ENCODE data around the gene BCL7C.
A peak's percentile ranks its signal among the peaks of the same experiment; 100 is the strongest.
"Not testable (repeated sequence)": the region's sequence is repeated elsewhere in the genome, so short reads cannot be mapped to it uniquely, and the experiment has no call there.

BCL7C gene

DNA sequence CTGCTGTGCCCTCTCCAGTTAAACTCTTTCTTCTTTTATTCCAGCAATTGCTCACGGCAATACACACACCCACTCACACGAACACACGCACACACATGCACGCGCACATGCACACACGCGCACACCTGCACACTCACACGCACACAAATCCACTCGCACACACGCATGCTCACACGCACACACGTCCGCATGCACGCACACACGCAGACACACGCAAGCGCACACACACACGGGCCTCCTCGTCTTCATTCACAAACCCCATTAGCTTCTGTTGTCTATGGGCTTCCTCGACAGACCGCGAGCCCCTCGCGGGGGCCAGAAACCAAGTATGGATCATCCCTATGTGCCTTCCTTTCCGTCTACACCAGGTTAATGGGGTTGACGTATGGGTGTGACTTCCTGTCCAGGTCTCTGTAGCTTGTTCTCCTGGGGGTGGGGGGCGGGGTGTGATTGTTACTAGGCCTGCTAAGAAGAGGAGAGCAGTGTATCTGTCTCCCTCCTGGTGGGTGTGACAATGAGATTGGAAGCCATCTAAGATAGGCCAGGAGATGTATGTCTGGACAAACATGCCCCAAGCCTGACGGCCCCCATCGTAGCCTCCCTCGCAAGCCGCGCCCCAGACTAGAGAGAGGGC lies 1.9 kb upstream of the BCL7C start:
- DNase-seq (ENCODE audit: low spot score) = no peak

DNA sequence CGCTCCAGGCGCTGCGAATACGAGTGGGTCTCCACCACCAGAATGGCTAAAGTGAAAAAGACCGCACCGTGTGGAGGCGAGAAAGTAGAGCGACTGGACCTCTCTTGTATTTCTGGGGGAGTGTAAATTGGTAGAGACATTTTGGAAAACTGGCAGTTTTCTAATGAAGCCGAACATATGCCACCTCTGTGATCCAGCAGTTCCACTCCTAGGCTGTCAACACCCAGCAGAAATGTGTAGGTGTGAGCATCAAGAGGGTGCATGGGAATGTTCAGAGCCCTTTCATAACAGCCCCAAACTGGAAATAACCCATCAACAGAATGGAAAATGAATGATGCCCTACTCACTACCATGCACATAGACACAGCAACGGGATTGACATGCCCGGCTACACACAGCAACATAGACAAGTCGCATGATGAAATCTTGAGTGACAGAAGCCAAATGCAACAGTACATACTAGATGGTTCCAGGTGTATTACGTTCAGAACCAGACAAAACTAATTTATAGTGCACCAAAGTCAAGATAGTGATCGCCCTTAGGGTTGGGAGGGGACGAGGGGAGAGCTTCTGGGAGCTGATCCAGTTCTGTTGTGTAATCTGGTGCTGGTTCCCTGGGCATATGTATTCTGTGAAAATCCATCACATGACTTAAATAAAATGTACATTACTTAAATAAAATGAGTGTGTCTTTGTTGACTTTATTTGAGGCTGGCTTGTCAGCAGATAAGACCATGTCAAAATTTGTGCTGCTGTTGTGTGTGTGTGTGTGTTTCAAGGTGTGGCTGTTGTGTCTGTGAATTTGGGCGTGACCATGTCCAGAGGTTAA lies 877 bp upstream of the BCL7C start:
- DNase-seq (ENCODE audit: low spot score) = no peak

DNA sequence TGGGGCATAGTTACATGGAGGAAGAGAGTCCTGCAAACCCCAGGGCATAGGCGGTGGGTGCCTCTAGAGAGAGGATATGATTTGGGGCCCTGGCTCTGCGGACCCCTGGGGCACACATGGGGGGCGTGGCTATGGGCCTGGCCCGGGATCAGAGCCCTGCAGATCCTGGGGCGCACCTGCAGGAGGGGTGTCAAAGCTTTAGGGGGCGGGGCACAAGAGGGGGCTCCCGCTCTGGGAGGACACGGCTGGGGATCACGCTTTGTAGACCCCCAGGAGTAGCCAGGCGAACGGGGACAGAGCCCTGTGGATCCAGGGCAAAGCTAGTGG lies 497 bp downstream of the BCL7C start:
- DNase-seq (ENCODE audit: low spot score) = no peak

DNA sequence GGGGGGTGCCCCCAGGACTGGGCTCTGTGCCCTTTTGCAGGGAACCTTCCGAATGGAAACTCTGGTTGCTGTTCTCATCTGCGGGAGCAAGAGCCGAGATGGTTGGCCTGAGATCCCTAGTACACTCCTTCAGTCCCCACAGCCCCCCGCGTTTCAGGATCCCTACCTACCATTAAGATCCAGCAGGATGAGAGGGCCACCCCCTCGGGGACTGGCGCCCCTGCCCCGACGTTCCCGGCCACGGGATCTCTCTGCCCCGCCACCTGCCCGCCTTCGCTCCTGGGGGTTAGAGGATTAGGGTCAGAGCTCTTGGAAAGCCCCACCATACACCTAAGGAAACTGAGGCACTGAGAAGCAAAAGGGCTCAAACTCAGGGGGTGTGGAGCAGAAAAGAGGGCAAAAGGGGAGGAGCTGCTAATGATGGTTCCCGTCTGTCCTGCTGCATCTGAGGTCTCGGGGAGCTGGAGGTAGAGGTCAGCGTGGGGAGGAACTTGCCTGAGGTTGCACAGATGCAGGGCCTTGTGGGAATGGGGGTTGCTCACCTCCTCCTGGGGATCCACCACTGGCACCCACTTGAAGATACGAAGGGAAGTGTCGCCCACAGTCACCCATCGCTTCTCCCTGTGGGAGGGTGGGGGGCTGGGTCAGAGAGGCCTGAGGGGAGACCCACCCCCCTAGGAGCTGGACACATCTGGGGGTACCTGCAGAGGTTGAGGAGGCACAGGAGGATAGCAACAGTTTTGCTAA lies 1.0 kb downstream of the BCL7C start:
- DNase-seq (ENCODE audit: low spot score) = no peak

DNA sequence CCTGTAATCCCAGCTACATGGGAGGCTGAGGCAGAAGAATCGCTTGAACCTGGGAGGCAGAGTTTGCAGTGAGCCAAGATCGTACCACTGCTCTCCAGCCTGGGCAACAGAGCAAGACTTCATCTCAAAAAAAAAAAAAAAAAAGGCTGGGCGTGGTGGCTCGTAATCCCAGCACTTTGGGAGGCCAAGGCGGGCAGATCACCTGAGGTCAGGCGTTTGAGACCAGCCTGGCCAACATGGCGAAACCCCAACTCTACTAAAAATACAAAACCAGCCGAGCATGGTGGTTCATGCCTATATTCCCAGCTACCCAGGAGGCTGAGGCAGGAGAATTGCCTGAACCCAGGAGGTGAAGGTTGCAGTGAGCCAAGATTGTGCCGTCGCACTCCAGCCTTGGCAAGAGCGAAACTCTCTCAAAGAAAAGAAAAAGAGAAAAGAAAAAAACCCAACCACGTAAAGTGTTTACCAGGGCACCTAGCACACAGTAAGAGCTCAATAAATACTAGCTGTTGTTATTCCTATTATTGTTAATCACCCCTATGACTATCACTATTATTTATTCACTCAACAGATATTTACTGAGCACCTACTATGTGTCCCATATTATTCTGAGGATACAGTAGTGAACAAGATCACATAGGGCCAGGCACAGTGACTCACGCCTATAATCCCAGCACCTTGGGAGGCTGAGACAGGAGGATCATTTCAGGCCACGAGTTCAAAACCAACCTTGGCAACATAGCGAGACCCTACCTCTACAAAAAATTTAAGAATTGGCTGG lies 2.6 kb downstream of the BCL7C start:
- not testable (repeated sequence) for DNase-seq (ENCODE audit: low spot score)

DNA sequence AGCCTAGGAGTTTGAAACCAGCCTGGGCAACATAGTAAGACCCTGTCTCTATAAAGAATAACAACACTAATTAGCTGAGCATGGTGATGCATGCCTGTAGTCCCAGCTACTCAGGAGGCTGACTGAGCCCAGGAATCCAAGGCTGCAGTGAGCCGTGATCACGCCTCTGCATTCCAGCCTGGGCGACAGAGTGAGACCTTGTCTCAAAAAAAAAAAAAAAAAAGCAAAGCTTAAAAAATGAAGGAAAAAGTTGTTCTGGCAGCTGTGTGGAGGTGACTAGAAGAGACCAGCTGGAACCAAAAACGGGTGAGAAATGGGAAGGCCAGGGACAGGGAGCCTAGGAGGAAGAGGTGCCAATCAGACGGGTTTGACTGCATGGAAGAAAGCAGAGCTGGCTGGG lies 4.2 kb downstream of the BCL7C start:
- DNase-seq (ENCODE audit: low spot score) = no peak

DNA sequence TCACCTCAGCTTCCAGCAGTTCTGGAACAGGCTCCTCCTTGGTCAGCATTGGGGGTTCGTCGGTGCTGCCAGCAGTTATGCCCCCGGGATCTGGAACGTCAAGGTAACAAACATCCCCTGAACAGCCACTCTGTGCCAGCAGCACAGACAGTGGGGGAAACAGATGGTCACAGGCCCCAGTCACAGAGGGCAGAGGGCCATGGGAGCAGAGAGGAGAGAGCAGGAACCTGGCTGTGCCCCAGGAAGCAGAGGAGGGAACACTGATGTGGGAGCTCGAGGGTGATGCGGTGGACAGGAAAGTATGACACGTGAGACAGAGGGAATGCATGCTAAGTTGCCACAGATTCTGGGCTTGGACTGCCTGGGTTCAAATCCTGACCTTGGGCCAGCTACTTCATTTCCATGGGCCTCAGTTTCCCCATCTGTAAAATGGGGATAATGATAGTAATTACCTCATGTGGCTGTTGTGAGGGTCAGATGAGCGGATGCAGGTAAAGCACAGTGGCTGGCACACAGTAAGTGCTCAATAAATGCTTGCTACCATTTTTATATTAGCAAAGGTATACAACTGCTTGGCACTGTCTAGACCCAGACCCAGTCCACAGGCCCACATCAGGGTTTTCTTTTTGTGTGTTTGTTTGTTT lies 4.9 kb downstream of the BCL7C start:
- DNase-seq (ENCODE audit: low spot score) = no peak

DNA sequence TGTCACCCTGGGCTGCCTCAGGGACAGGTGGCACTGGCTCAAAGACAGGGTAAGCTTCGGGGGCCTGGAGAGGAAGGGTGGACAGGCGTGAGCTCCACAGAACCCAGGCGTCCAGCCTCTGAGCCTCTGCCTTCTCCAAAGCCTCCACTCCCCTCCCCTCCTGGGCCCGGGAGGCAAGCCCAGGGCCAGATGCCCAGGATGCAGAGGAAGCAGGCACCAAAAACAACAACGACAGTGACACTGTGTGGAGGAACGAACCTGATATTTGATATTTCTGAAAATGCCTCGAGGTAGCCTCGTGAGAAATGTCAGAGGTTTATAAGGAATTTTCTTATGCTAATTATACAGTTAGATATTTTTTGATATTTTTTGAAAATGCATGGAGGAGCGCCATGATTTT lies 6.0 kb downstream of the BCL7C start:
- DNase-seq (ENCODE audit: low spot score) = no peak

DNA sequence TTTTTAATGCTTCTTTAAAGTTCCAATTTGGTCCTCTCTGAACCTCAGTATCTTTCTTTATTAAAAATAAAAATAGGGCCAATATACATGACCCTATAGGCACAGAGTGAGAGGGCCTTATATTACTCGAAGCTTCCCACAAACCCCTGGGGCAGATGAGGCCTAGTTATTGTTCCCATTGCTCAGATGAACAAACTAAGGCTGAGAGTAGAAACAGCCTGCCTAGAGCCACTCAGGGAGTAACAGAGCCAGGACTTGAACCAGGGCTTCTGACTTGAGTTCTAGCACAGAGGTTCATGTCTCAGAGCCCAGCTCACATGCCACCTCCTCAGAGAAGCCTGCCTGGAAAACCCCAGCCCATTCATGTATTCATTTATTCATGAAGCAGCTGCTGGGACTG lies 7.7 kb downstream of the BCL7C start:
- DNase-seq (ENCODE audit: low spot score) = no peak

DNA sequence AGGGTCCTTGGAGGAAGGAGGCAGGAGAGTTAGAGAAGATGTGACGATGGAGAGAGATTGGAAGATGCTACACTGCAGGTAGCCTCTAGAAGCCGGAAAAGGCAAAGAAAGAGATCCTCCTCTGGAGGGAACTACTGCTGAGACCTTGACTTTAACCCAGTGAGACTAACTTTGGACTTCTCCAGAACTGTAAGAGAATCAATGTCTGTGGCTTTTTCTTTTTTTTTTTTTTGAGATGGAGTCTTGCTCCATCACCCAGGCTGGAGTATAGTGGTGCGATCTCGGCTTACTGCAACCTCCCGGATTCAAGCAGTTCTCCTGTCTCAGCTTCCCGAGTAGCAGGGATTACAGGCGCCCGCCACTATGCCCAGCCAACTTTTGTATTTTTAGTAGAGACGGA lies 8.7 kb downstream of the BCL7C start:
- no peak for DNase-seq (ENCODE audit: low spot score)

DNA sequence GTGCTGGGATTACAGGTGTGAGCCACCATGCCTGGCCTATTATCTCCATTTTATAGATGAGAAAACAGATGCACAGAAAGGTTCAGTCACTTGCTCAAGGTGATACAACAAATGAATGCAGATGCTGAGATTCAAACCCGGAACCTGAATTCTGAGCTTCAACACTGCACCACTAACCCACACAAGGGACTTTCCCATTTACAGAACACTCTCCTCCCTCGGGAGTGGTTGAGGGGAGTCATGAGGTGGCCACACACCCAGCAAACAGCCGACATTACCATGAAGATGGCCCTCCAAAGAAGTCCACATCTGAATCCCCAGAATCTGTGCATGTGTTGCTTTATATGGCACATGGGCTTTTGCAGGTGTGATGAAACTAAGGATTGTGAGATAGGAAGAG lies 9.1 kb downstream of the BCL7C start:
- no peak for DNase-seq (ENCODE audit: low spot score)

DNA sequence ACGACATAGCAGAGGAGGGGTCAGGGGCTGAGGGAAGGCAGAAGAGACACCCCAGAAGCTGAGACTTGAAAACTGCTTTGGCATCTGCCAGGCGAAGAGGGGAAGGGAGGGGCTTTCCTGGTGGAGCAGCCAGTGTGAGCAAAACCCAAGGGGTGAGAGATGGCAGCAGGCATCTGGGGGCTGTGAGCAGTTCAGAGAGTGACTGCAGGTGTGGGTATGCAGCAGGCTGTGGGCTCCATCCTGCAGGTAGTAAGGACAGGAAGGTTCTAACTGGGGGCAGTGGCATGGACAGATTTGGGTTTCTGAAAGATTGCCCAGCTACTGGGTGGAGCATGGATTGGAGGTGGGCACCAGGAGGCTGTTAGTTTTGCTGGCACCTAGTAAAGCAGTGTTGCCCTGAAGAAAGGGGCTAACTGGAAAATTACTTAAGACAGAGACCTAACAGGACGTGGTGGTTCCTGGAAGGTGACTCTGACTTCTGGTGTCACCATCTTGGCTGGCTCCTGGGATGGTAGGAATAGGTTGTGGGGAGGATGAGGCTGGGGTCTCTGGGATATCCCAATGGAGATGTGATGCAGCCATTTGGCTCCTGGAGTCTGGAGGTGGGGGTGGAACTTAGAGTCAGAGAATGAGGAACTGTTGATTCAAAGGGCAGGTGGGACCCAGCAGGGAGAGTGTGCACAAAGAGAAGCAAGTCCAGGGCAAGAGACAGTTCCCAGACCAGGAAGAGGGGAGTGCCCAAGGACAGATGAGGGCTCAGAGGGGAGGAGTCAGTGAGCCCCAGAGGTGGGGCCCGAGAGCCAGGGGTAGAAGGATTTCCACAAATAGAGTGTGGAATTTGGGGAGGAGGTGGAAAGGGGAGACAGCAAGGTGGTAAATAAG lies 11.2 kb downstream of the BCL7C start:
- no peak for DNase-seq (ENCODE audit: low spot score)

DNA sequence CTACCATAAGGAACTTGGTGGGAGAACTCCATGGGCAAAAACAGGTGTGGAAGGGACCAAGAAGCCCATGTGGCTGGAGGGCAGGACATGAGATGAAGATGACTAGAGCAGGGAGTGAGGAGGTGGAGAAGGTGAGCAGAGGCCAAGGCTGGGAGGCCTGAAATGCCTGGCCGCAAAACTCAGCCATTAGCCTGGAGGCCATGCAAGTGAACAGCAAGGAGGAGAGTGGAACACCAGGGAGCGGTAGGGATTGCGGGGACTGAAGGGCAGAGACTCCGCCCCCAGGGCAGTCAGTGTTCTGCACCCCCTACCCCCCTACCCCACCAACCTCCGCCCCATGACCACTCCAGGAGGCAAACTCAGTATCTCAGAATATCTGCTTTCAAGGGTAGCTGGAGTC lies 17.0 kb downstream of the BCL7C start:
- peak; percentile 29 for DNase-seq (ENCODE audit: low spot score)

DNA sequence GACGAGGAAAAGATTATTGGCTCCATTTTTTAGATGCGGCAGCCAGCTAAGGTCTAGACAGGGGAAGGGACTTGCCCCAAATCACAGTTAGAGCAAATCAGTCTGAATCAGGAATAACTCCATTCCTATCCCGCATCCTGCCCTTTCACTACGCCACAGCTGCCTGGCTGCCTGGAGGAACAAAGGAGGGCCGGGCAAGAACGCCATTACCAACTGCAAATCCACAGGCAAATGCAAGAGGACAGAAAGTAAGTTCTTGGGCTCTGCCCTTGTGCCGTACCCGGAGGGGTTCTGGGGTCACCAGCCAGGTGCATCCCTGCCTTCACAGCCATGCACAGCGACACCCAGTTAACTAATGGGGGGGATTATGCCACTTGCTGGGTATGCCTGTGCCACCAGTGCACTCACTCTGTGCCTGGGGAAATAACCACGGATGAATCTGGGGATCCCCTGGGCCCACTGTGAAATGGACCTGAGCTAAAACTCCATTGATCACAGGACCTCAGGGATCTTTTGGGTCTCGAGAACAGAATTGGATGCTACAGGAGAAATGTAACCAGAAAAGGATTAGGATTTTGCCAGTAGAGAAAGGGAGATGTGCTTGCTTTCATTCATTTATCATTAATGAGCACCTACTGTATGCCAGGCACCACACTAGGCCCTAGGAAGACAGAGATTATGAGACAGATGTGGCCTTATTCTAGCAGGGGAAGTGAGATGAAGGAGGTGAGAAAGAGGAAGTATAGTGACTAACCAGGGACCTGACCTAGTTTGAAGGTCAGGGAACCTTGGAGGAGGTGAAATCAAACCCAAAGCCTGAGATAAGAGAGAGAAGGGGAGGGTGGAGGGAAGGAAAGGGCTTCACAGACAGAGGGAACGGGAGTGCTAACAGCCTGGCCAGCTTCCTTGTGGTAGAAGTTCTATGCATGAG lies 17.7 kb downstream of the BCL7C start:
- DNase-seq (ENCODE audit: low spot score) = peak; percentile 37

DNA sequence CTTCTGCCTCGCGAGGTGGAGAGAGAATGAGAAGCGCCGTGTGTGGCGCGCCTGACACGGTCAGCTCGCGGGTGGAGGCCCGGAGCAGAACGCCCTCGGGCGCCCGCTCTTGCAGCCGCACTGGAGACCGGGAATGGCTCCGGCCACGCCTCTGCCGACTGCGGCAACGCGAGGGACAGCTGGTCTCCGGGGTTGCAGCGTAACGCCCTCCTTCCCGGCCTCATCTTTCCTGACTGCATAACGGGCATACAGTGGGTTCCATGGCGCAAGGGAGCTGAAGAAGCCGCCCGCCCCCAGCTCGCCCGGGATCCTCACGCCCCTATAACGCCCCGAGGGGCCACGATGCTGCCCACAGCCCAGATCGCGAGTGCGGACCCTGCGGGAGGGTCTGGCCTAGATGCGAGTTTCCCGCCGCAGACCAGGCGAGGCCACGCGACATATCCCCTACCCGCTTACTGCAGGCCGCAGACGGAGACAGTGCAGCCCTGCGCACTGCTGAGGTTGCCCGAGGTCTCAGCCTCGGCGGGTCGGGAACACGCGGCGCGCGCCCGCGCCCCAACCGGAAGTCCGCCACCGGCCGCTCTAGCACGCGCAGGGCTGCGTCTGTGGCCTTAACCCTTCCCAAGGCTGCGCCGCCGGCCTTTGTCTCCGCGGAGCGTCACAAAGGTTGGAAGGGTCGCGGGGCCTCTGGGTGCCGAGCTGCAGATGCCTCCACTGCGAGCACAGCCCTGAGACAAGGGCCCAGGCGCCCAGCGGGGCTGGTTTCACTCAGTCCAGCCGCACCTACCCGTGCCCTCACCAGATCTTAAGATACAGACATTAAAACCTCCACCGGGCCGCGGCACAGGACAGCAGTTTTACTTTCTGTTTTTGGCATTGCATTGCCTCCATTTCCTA lies 18.8 kb downstream of the BCL7C start:
- DNase-seq (ENCODE audit: low spot score) = peak; percentile 95

DNA sequence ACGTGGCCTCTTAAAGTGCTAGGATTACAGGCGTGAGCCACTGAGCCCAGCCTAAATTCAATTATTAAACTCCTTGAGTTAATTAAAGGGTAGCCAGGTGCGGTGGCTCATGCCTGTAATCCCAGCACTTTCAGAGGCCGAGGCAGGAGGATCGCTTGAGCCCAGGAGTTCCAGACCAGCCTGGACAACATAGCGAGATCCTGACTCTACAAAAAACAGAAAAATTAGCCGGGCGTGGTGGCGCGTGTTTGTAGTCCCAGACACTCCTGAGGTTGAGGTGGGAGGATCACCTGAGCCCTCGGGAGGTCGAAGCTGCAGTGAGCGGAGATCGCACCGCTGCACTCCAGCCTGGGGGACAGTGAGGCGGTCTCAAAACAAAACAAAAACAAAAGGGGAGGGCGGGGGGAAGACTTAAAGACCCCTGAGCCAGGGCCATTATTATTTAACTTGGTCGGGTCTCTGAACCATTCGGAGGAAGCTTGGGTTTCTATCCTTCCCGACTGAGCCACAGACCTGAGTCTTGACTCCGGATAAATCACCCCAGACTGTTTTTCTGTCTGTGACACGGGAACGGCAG lies 19.5 kb downstream of the BCL7C start:
- DNase-seq (ENCODE audit: low spot score) = no peak

DNA sequence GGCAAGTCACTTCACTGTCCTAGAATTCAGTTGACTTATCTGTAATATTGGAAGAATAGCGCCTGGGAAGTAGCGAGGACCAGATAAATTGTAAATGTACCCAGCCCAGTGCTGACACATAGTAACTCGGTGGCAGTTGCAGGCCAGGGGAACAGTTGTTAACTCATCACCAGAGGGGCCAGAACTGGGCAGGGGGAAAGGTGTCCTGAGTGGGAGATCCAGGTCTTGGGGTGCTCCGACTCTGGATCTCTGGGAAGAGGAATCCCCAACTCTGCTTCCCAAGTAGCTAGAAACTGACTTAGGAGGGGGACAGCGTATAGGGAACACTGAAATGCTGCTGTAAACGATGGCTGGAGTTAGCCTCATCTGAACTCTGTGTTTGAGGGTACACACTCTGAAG lies 23.0 kb downstream of the BCL7C start:
- DNase-seq (ENCODE audit: low spot score) = no peak

DNA sequence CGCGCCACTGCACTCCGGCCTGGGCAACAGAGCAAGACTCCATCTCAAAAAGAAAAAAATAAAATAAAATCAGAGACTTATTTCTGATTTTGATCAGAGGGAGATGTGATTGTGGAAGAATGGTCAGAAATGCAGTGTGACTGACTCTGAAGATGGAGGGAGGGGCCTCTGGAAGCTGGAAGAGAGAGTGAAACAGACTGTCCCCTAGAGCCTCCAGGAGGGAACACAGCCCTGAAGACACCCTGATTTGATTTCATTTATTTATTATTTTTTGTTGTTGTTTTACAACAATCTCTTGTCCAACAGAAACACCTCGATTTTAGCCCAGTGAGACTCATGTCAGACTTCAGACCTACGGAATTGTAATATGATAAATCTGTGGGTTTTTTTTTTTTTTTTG lies 26.1 kb downstream of the BCL7C start:
- peak; percentile 42 for DNase-seq (ENCODE audit: low spot score)
